GM23338 (cell line): ENCODE data around the gene ANKFN1.

Experiments
- EZH2 ChIP-seq: fragments of 200-600 bp; sonication (generic); IDR thresholded peaks from one replicate; pipeline ENCODE4 v1.8.0; 2017; ENCODE audit warnings: antibody characterized with exemption, mild to moderate bottlenecking, low read depth; ENCODE audit not compliant: unreplicated experiment
- JUNB ChIP-seq: IDR thresholded peaks from one replicate; pipeline ENCODE4 v1.6.1; 2016; ENCODE audit warnings: antibody characterized with exemption; ENCODE audit not compliant: unreplicated experiment
- NANOG ChIP-seq: IDR thresholded peaks from 2 replicates; pipeline ENCODE4 v1.6.1; 2016; ENCODE audit warnings: antibody characterized with exemption, borderline replicate concordance
- TF ChIP-seq, protein P1 (sequence below), 2 experiments: fragments of 200-600 bp in 1 of 2; sonication (generic) in 1 of 2; conservative IDR thresholded peaks; 2 replicates each; pipeline versions ENCODE4 v1.5.1 to v1.6.1; 2016 to 2017; ENCODE audit warnings: antibody characterized with exemption in 2 of 2, low read depth in 2 of 2, mild to moderate bottlenecking in 2 of 2, moderate library complexity in 1 of 2

DNA sequence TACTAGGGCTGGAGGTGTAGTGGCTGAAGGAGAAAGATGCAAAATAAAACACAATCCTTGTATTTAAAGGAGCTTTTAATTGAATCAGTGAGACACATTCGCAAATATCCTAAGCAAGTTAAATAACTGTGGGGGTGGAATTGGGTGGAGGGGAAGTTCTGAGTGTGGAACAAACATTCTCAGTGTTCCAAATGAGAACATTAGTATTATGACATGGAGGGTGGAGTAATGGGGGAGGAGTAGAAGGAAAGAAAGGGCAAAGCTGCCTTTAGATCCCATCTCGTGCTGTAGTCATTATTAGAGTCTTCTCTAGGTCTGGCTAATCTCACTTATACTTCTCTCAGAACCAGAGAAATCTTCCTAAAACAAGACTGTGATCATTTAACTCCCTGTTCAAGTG lies 169.7 kb downstream of the ANKFN1 start:
- TF ChIP-seq JUNB (no peak), EZH2 (no peak), NANOG (no peak)
- TF ChIP-seq, protein P1, sequence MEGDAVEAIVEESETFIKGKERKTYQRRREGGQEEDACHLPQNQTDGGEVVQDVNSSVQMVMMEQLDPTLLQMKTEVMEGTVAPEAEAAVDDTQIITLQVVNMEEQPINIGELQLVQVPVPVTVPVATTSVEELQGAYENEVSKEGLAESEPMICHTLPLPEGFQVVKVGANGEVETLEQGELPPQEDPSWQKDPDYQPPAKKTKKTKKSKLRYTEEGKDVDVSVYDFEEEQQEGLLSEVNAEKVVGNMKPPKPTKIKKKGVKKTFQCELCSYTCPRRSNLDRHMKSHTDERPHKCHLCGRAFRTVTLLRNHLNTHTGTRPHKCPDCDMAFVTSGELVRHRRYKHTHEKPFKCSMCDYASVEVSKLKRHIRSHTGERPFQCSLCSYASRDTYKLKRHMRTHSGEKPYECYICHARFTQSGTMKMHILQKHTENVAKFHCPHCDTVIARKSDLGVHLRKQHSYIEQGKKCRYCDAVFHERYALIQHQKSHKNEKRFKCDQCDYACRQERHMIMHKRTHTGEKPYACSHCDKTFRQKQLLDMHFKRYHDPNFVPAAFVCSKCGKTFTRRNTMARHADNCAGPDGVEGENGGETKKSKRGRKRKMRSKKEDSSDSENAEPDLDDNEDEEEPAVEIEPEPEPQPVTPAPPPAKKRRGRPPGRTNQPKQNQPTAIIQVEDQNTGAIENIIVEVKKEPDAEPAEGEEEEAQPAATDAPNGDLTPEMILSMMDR (conservative IDR thresholded peaks at IDR 0.05; ENCODE audit: low read depth in 2 of 2) = no peak
